Type B pancreatic cell (in vitro differentiated cells): ENCODE data around the gene CCP110. TPM values are rescaled to one million over a fixed set of nuclear protein-coding genes. Genes with fewer than 3 reads are reported as not detected.

Source experiments
- DNase-seq: peaks from one replicate; pipeline ENCODE4 v3.0.0; 2021; ENCODE audit warnings: mixed read lengths; ENCODE audit not compliant: unreplicated experiment; ENCODE audit errors: extremely low spot score
- H3K27ac Mint-ChIP-seq: 2 replicates; pipeline ENCODE4 v1.8.0; 2021; ENCODE audit warnings: mild to moderate bottlenecking, mixed read lengths
- H3K27me3 Mint-ChIP-seq: 2 replicates; pipeline ENCODE4 v1.8.0; 2021; ENCODE audit warnings: mixed read lengths
- H3K36me3 Mint-ChIP-seq: 2 replicates; pipeline ENCODE4 v1.8.0; 2021; ENCODE audit warnings: mixed read lengths
- H3K4me1 Mint-ChIP-seq: one replicate; pipeline ENCODE4 v1.8.0; 2021; ENCODE audit warnings: mixed read lengths; ENCODE audit not compliant: unreplicated experiment
- H3K4me3 Mint-ChIP-seq: 2 replicates; pipeline ENCODE4 v1.8.0; 2021; ENCODE audit warnings: mild to moderate bottlenecking, mixed read lengths
- H3K9me3 Mint-ChIP-seq: 2 replicates; pipeline ENCODE4 v1.8.0; 2021; ENCODE audit warnings: mixed read lengths
- total RNA-seq: library from RNA; stranded (reverse); gene quantifications from 2 replicates; pipeline ENCODE4 v1.2.1, GENCODE V29; 2021; ENCODE audit warnings: low replicate concordance
- TF ChIP-seq, protein P1 (sequence below): fragments of 200-600 bp; sonication (generic); conservative IDR thresholded peaks from 2 replicates; pipeline ENCODE4 v1.5.0; 2021; ENCODE audit warnings: antibody characterized with exemption, mild to moderate bottlenecking

Gene CCP110
- total RNA-seq, 1 donor from 2014 or later: 29.1 TPM

DNA sequence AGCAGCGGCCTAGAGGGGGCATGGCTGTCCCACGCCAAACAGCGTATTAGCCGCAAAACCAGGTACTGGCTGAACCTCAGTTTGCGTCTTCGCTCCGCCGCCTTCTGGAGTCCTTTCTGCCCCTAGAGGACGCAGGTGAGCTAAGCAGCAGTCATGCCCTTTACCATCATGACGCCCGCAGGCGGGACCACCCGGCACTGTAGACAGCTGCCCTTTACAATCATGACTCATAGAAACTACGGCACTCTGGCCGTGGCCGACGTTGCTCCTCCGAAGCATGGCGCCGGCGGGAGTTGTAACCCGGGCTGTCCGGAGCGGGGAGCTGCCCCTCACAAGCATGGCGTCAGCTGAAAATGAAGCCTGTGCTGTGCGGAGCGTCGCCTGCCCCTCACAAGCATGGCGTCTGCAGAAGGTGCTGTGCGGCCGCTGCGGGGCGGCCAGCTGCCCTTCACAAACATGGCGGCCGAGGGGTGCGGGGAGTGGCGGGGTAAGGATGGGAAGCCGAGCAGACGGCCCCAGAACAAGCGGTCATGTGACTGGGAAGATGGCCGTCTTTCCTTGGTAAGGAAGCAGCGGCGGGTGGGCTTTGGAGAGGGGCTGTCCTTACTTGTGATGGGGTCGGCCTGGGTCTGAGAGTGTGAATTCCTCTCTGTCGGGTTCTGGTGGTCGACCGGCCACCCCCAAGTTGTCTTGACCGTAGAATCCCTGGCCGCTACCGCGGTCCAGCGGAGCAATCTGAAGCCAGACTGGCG, 31.6 kb downstream of the CCP110 start, which contains the start of gene VPS35L:
TSS of gene VPS35L (plus strand) at position 518 of the 752 bp plus-strand sequence. CDS start at position 545, 27 bp downstream.
- Mint-ChIP-seq H3K4me1 (peaks cover 13% of the 10 kb centered on the region), H3K4me3 (peak within 1 kb of the TSS; percentile 93), H3K27me3 (no peaks in the 10 kb centered on the region), H3K9me3 (no peaks in the 10 kb centered on the region), H3K27ac (peak within 1 kb of the TSS; percentile 95), H3K36me3 (peaks cover 3% of the 10 kb centered on the region)
- DNase-seq: peak; percentile 99
- TF ChIP-seq, protein P1, sequence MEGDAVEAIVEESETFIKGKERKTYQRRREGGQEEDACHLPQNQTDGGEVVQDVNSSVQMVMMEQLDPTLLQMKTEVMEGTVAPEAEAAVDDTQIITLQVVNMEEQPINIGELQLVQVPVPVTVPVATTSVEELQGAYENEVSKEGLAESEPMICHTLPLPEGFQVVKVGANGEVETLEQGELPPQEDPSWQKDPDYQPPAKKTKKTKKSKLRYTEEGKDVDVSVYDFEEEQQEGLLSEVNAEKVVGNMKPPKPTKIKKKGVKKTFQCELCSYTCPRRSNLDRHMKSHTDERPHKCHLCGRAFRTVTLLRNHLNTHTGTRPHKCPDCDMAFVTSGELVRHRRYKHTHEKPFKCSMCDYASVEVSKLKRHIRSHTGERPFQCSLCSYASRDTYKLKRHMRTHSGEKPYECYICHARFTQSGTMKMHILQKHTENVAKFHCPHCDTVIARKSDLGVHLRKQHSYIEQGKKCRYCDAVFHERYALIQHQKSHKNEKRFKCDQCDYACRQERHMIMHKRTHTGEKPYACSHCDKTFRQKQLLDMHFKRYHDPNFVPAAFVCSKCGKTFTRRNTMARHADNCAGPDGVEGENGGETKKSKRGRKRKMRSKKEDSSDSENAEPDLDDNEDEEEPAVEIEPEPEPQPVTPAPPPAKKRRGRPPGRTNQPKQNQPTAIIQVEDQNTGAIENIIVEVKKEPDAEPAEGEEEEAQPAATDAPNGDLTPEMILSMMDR: peak; percentile 78

DNA sequence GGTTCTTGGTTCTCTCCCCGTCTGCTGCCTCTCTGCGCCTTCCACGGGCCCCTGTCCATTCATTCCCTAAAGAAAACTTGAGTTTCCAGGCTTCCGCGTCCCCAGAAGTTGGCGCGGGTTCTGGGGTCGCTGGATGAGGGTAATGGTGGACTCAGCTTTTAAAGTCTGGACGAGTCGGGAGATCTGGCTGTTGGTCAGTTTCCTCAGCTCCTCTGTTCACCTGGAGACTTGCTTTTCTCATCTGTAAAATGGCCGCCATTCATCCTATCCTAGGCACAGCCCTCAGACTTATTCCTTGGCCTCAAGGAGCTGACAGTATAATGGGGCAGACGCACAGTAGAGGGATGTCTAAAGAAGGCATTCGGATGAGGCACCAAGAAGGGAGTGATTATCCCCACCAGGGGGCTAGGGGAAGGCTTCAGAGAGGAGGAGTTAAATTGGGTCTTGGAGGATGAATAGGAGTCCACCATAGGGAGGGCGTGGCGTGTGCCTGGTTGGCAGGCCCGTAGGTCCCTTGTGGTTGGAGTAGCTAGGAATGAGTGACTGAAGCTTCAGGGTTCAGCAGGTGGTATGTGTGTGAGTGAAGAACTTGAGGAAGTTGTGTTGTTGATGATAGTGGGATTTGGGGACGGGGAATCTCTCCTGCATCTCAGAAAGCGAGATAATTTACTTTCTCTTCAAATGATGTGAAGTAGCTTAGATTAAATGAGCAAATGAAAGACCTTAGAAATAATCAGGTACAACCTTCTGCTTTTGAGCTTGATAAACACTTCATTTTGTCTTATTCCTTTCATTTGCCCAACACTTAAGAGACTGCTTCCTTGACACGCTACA, 32.4 kb downstream of the CCP110 start:
- Mint-ChIP-seq H3K36me3 (no peaks in the 10 kb centered on the region), H3K27ac (peak overlapping the region; percentile 95), H3K4me3 (peak overlapping the region; percentile 93), H3K4me1 (peaks cover 13% of the 10 kb centered on the region), H3K27me3 (no peaks in the 10 kb centered on the region), H3K9me3 (no peaks in the 10 kb centered on the region)
- TF ChIP-seq, protein P1: peak; percentile 65
- no peak for DNase-seq

DNA sequence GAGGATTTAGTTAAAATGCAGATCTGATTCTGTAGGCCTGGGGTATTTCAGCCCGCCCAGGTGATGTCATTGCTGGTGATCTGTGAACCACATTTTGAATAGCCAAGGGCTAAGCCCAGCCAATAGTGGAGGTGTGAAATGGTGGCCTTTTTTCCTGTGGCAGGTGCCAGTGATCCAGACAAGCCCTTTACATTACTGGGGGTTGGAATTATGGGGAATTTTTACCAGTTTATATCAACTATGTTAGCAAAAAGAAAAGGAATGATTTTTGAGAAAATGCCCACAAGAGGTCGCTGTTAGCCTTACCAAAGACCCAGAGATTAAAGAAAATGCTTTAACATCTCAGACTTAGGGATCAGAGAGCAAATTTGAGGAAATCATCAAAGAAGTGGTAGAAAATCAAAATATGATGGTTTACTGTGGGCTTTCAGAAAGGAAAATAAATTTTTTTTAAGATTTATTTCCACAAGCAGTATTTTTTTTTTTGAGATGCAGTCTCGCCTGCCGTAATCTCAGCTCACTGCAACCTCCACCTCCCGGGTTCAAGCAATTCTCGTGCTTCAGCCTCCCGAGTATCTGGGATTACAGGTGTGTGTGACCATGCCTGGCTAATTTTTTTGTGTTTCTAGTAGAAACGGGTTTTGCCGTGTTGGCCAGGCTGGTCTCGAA, 35.6 kb downstream of the CCP110 start:
- no peak overlapping the region for H3K4me3 Mint-ChIP-seq
- no peak overlapping the region for H3K27ac Mint-ChIP-seq
- no peaks in the 10 kb centered on the region for H3K9me3 Mint-ChIP-seq
- no peak for DNase-seq
- TF ChIP-seq, protein P1: peak; percentile 88
- H3K36me3 Mint-ChIP-seq: peaks cover 6% of the 10 kb centered on the region
- peaks cover 13% of the 10 kb centered on the region for H3K4me1 Mint-ChIP-seq
- H3K27me3 Mint-ChIP-seq: no peaks in the 10 kb centered on the region

DNA sequence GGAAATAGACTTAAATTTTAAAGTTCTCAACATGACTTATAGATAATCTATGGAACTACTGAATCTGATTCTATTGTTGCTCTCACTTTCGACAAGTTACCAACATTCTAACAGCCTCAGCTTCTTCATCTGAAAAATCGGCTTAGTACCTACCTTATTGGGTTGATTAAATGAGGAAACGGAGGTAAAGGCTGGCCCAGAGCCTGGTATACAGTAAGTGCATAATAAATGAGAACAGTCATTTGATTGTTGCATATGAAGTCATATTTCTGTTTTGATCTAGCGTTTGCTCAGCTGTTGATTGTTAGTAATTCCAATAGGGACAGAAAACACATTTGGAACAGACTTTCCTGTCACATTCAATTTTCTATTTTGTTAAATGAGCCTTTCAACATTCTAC, 36.3 kb downstream of the CCP110 start:
- no peaks in the 10 kb centered on the region for H3K9me3 Mint-ChIP-seq
- peaks cover 6% of the 10 kb centered on the region for H3K36me3 Mint-ChIP-seq
- no peaks in the 10 kb centered on the region for H3K27me3 Mint-ChIP-seq
- no peak overlapping the region for H3K27ac Mint-ChIP-seq
- peaks cover 13% of the 10 kb centered on the region for H3K4me1 Mint-ChIP-seq
- H3K4me3 Mint-ChIP-seq: no peak overlapping the region
- no peak for DNase-seq
- TF ChIP-seq, protein P1: no peak

DNA sequence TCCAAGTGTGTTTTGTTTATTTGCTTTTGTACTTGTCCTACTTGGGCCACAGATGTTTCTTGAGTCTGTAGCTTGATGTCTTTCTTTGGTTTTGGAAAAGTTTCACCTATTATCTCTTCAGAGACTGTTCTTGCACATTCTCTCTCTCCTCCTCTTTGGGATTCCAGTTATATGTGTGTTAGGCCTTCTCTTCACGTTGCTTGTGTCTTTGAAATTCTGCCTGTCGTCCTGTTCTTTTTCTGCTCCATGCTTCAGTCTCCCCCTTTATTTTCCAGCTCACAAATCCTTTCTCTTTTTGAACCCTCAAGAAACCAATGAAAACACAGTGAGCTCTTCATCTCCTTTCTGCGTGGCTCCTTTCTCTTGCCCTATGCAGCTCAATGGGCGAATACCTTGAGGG, 39.6 kb downstream of the CCP110 start:
- Mint-ChIP-seq H3K27me3 (no peaks in the 10 kb centered on the region), H3K4me1 (peaks cover 6% of the 10 kb centered on the region), H3K27ac (no peak overlapping the region), H3K36me3 (peaks cover 11% of the 10 kb centered on the region), H3K4me3 (no peak overlapping the region), H3K9me3 (no peaks in the 10 kb centered on the region)
- TF ChIP-seq, protein P1: no peak
- no peak for DNase-seq
